Measurements from ENCODE around the gene SUGP1. TPM values are rescaled to one million over a fixed set of nuclear protein-coding genes. Genes with fewer than 3 reads are reported as not detected.

Gene SUGP1
- total and polyA plus RNA-seq, 2 of the 13 experiments (the other 11 are each of a cell fraction or from before 2014, with no cell fraction given): 21.6 to 25.9 TPM

DNA sequence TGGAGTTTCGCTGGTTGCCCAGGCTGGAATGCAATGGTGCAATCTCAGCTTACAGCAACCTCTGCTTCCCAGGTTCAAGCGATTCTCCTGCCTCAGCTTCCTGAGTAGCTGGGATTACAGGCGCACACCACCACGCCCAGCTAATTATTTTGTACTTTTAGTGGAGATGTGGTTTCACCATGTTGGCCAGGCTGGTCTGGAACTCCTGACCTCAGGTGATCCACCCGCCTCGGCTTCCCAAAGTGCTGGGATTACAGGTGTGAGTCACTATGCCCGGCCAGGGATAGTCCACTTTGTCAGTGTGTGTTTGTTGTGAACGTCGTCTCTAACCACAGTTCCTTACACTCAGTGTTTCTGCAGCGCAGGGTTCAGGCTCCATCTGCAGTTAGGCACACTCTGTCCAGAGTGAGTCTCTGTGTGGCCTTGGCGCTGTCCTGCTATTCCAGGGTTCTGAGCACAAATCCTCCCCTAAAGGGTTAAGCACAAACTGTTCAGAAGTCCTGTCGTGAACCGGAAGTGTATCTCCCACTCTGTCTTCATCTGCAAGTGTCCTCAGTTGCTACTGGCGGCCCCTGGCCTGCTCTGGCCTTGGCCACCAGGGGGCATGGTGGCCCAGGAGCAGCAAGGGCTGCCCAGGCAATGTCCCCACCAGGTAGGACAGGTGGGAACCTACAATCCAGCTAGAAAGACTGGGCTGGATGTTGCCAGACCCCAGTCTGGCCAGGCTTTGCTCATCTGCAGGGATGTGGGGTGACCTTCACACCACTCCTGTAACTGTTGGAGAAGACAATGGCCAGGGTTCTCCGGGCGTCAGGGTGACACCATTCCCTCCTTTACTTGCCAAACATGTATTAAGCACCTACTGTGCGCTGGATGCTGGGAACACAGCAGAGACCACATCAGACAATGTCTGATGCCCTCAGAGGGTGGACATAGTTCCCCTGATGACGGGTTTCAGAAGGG lies 46.4 kb upstream of the SUGP1 start (continued):
- TF ChIP-seq, protein P1, sequence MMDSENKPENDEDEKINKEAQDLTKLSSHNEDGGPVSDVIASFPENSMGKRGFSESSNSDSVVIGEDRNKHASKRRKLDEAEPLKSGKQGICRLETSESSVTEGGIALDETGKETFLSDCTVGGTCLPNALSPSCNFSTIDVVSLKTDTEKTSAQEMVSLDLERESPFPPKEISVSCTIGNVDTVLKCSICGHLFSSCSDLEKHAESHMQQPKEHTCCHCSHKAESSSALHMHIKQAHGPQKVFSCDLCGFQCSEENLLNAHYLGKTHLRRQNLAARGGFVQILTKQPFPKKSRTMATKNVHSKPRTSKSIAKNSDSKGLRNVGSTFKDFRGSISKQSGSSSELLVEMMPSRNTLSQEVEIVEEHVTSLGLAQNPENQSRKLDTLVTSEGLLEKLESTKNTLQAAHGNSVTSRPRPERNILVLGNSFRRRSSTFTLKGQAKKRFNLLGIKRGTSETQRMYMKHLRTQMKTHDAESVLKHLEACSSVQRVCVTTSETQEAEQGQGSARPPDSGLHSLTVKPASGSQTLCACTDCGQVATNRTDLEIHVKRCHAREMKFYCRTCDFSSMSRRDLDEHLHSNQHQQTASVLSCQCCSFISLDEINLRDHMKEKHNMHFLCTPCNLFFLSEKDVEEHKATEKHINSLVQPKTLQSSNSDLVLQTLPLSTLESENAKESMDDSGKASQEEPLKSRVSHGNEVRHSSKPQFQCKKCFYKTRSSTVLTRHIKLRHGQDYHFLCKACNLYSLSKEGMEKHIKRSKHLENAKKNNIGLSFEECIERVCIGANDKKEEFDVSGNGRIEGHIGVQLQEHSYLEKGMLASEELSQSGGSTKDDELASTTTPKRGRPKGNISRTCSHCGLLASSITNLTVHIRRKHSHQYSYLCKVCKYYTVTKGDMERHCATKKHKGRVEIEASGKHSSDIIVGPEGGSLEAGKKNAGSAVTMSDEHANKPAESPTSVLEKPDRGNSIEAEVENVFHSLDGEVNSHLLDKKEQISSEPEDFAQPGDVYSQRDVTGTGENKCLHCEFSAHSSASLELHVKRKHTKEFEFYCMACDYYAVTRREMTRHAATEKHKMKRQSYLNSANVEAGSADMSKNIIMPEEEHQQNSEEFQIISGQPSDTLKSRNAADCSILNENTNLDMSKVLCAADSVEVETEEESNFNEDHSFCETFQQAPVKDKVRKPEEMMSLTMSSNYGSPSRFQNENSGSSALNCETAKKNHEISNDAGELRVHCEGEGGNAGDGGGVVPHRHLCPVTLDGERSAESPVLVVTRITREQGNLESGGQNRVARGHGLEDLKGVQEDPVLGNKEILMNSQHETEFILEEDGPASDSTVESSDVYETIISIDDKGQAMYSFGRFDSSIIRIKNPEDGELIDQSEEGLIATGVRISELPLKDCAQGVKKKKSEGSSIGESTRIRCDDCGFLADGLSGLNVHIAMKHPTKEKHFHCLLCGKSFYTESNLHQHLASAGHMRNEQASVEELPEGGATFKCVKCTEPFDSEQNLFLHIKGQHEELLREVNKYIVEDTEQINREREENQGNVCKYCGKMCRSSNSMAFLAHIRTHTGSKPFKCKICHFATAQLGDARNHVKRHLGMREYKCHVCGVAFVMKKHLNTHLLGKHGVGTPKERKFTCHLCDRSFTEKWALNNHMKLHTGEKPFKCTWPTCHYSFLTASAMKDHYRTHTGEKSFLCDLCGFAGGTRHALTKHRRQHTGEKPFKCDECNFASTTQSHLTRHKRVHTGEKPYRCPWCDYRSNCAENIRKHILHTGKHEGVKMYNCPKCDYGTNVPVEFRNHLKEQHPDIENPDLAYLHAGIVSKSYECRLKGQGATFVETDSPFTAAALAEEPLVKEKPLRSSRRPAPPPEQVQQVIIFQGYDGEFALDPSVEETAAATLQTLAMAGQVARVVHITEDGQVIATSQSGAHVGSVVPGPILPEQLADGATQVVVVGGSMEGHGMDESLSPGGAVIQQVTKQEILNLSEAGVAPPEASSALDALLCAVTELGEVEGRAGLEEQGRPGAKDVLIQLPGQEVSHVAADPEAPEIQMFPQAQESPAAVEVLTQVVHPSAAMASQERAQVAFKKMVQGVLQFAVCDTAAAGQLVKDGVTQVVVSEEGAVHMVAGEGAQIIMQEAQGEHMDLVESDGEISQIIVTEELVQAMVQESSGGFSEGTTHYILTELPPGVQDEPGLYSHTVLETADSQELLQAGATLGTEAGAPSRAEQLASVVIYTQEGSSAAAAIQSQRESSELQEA (CRISPR knock-in tag; IDR thresholded peaks at IDR 0.05; ENCODE audit: not compliant biosample characterization): no peak
- TF ChIP-seq YY1 (IDR thresholded peaks at IDR 0.05; ENCODE audit: insufficient read depth, insufficient replicate concordance, low read depth, low read length) (peak; percentile 76), NR2C2 (CRISPR knock-in tag; IDR thresholded peaks at IDR 0.05; ENCODE audit: borderline replicate concordance) (peak; percentile 99), ZNF224 (CRISPR knock-in tag; IDR thresholded peaks at IDR 0.05) (0 out of 2 replicates have a peak, but pooled peaks have one; percentile 62), PHF21A (CRISPR knock-in tag; IDR thresholded peaks at IDR 0.05) (peak; percentile 84), FOXK1 (CRISPR knock-in tag; IDR thresholded peaks at IDR 0.05; ENCODE audit: borderline replicate concordance, low read depth) (peak; percentile 75; the same call in 1 of the 2 replicates), ZNF484 (CRISPR knock-in tag; IDR thresholded peaks at IDR 0.05; ENCODE audit: borderline replicate concordance, low read depth) (no peak), ZNF329 (CRISPR knock-in tag; IDR thresholded peaks at IDR 0.05; ENCODE audit: low read depth) (no peak; the same call in 1 of the 2 replicates), ZNF775 (CRISPR knock-in tag; IDR thresholded peaks at IDR 0.05; ENCODE audit: borderline replicate concordance) (no peak), TCF7 (IDR thresholded peaks at IDR 0.05; ENCODE audit: low read depth) (no peak), ETV5 (CRISPR knock-in tag; IDR thresholded peaks at IDR 0.05; ENCODE audit: borderline replicate concordance) (peak; percentile 92), ZNF296 (CRISPR knock-in tag; conservative IDR thresholded peaks at IDR 0.05) (peak; percentile 69; the same call in 1 of the 2 replicates)
- TF ChIP-seq, protein P2, sequence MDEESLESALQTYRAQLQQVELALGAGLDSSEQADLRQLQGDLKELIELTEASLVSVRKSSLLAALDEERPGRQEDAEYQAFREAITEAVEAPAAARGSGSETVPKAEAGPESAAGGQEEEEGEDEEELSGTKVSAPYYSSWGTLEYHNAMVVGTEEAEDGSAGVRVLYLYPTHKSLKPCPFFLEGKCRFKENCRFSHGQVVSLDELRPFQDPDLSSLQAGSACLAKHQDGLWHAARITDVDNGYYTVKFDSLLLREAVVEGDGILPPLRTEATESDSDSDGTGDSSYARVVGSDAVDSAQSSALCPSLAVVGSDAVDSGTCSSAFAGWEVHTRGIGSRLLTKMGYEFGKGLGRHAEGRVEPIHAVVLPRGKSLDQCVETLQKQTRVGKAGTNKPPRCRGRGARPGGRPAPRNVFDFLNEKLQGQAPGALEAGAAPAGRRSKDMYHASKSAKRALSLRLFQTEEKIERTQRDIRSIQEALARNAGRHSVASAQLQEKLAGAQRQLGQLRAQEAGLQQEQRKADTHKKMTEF (CRISPR knock-in tag; IDR thresholded peaks at IDR 0.05): peak; percentile 82; the same call in 1 of the 2 replicates
- TF ChIP-seq, protein P3, sequence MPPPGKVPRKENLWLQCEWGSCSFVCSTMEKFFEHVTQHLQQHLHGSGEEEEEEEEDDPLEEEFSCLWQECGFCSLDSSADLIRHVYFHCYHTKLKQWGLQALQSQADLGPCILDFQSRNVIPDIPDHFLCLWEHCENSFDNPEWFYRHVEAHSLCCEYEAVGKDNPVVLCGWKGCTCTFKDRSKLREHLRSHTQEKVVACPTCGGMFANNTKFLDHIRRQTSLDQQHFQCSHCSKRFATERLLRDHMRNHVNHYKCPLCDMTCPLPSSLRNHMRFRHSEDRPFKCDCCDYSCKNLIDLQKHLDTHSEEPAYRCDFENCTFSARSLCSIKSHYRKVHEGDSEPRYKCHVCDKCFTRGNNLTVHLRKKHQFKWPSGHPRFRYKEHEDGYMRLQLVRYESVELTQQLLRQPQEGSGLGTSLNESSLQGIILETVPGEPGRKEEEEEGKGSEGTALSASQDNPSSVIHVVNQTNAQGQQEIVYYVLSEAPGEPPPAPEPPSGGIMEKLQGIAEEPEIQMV (CRISPR knock-in tag; IDR thresholded peaks at IDR 0.05; ENCODE audit: low read depth): 0 out of 2 replicates have a peak, but pooled peaks have one; percentile 47
